HepG2 (cell line): ENCODE data around the gene TXNDC11. TPM values are rescaled to one million over a fixed set of nuclear protein-coding genes. Genes with fewer than 3 reads are reported as not detected.

Source experiments
- DPF2 ChIP-seq: sonication (generic); formaldehyde crosslinking; IDR thresholded peaks from 2 replicates; pipeline ENCODE4 v1.4.0; 2020; ENCODE audit warnings: mild to moderate bottlenecking, low read depth, missing genetic modification reagents, borderline replicate concordance
- DZIP1 ChIP-seq: sonication (generic); formaldehyde crosslinking; IDR thresholded peaks from 2 replicates; pipeline ENCODE4 v1.5.0; 2020; ENCODE audit warnings: mild to moderate bottlenecking, missing genetic modification reagents
- ESRRA ChIP-seq: sonication (generic); formaldehyde crosslinking; IDR thresholded peaks from 2 replicates; pipeline ENCODE4 v1.5.1; 2020; ENCODE audit warnings: mild to moderate bottlenecking, low read depth, missing genetic modification reagents
- GABPB1 ChIP-seq: IDR thresholded peaks from 2 replicates; pipeline ENCODE4 v1.6.1; 2016; ENCODE audit warnings: mild to moderate bottlenecking, missing genetic modification reagents, moderate library complexity, missing compliant biosample characterization
- GRHL1 ChIP-seq: sonication (generic); formaldehyde crosslinking; conservative IDR thresholded peaks from 2 replicates; pipeline ENCODE4 v1.8.0; 2022; ENCODE audit warnings: missing genetic modification reagents
- GZF1 ChIP-seq: sonication (generic); formaldehyde crosslinking; IDR thresholded peaks from 2 replicates; pipeline ENCODE4 v1.5.1; 2020; ENCODE audit warnings: mild to moderate bottlenecking, missing genetic modification reagents
- MED1 ChIP-seq: sonication (generic); formaldehyde crosslinking; IDR thresholded peaks from 2 replicates; pipeline ENCODE4 v1.4.0; 2020; ENCODE audit warnings: missing genetic modification reagents
- STAG1 ChIP-seq: sonication (generic); formaldehyde crosslinking; IDR thresholded peaks from 2 replicates; pipeline ENCODE4 v1.4.0; 2020; ENCODE audit warnings: missing genetic modification reagents
- THAP11 ChIP-seq: IDR thresholded peaks from 2 replicates; pipeline ENCODE4 v1.6.1; 2016; ENCODE audit warnings: missing biosample characterization, missing genetic modification reagents
- ZNF121 ChIP-seq: sonication (generic); formaldehyde crosslinking; IDR thresholded peaks from 2 replicates; pipeline ENCODE4 v1.5.0; 2020; ENCODE audit warnings: mild to moderate bottlenecking, missing genetic modification reagents
- ZNF646 ChIP-seq: sonication (generic); formaldehyde crosslinking; IDR thresholded peaks from 2 replicates; pipeline ENCODE4 v1.9.0; 2021; ENCODE audit warnings: mild to moderate bottlenecking, missing genetic modification reagents
- ZNF678 ChIP-seq: sonication (generic); formaldehyde crosslinking; IDR thresholded peaks from 2 replicates; pipeline ENCODE4 v1.4.0; 2020; ENCODE audit warnings: mild to moderate bottlenecking, missing genetic modification reagents
- ZNF800 ChIP-seq: sonication (generic); formaldehyde crosslinking; IDR thresholded peaks from 2 replicates; pipeline ENCODE4 v1.4.0; 2020; ENCODE audit warnings: missing genetic modification reagents
- ZNF816 ChIP-seq: sonication (generic); formaldehyde crosslinking; IDR thresholded peaks from 2 replicates; pipeline ENCODE4 v1.8.0; 2022; ENCODE audit warnings: missing genetic modification reagents, mild to moderate bottlenecking, borderline replicate concordance
- ZSCAN29 ChIP-seq: sonication (generic); formaldehyde crosslinking; conservative IDR thresholded peaks from 2 replicates; pipeline ENCODE4 v1.4.0; 2020; ENCODE audit warnings: mild to moderate bottlenecking, missing genetic modification reagents
- polyA plus RNA-seq, 8 experiments: library from polyadenylated mRNA; depleted of rRNA in 3 of 8; stranded (reverse) in 7 of 8; unstranded in 1 of 8; fragments of >200 nt; fragmentation: Illumina TruSeq in 4 of 8; extraction: Trizol in 4 of 8; gene quantifications; 2 replicates each; pipeline versions ENCODE4 v1.2.1 to v1.2.3, GENCODE V29; 2011 to 2016; ENCODE audit warnings: low read depth in 4 of 8, missing spikeins in 1 of 8, mixed read lengths in 1 of 8; ENCODE audit not compliant: insufficient read depth in 1 of 8
- total RNA-seq, 5 experiments: library from RNA; depleted of rRNA; stranded (reverse); fragments of >200 nt; fragmentation: Illumina TruSeq; extraction: Trizol; gene quantifications; 2 replicates each; pipeline ENCODE4 v1.2.3, GENCODE V29; 2016; ENCODE audit warnings: low read depth in 1 of 5

The TXNDC11 gene
- total and polyA plus RNA-seq, 2 of the 13 experiments (the other 11 are each of a cell fraction or from before 2014, with no cell fraction given), result 74.9 to 123 TPM

- TF ChIP-seq THAP11, result peak; percentile 53
- TF ChIP-seq ZSCAN29 (CRISPR knock-in tag), result peak; percentile 50; the same call in 1 of the 2 replicates
- TF ChIP-seq ZNF816, result 0 out of 2 replicates have a peak, but pooled peaks have one; percentile 26
- peak; percentile 81 for TF ChIP-seq MED1 (CRISPR knock-in tag)
- TF ChIP-seq ZNF678 (CRISPR knock-in tag), result 0 out of 2 replicates have a peak, but pooled peaks have one; percentile 15
- peak; percentile 78 for TF ChIP-seq ESRRA
- TF ChIP-seq GZF1 (CRISPR knock-in tag), result 0 out of 2 replicates have a peak, but pooled peaks have one; percentile 1
- TF ChIP-seq DPF2, result 0 out of 2 replicates have a peak, but pooled peaks have one; percentile 14
- no peak for TF ChIP-seq GRHL1 (CRISPR knock-in tag)
- peak; percentile 69 for TF ChIP-seq ZNF800
- TF ChIP-seq GABPB1 (CRISPR knock-in tag), result peak; percentile 13; the same call in 1 of the 2 replicates
- 0 out of 2 replicates have a peak, but pooled peaks have one; percentile 29 for TF ChIP-seq STAG1 (CRISPR knock-in tag)
- TF ChIP-seq ZNF121 (CRISPR knock-in tag), result peak; percentile 91
- TF ChIP-seq DZIP1, result no peak
- no peak for TF ChIP-seq ZNF646 (CRISPR knock-in tag)
These were observed 15.3 kb upstream of the TXNDC11 start (continued) for GRCh38 chr16:11757671-11758545.
